Omental fat pad (tissue), 4 donors: ENCODE measurements around the gene SRBD1. TPM values are rescaled to one million over a fixed set of nuclear protein-coding genes. Genes with fewer than 3 reads are reported as not detected.

Experiments
- ATAC-seq: fragments of 150-250 bp; one replicate; pipeline ENCODE4 v1.9.1; 2016; ENCODE audit warnings: mild to moderate bottlenecking, moderate library complexity; ENCODE audit not compliant: low FRiP score
- DNase-seq: peaks from one replicate; pipeline ENCODE4 v3.0.0-alpha.2; 2019; ENCODE audit warnings: low spot score
- CTCF ChIP-seq, 3 donors: fragments of 450-650 bp; IDR thresholded peaks; one replicate each; pipeline ENCODE4 v1.5.1; 2016 to 2017; ENCODE audit warnings: antibody characterized with exemption in 3 of 3, mild to moderate bottlenecking in 3 of 3, moderate library complexity in 2 of 3
- total RNA-seq, 4 donors: library from RNA; depleted of rRNA; stranded (reverse); fragments of >200 nt; gene quantifications; one replicate each; pipeline ENCODE4 v1.1.0, GENCODE V29; 2016

SRBD1 gene
- total RNA-seq, 4 donors from 2014 or later: 10.3 to 36.4 (median 14.1) TPM

DNA sequence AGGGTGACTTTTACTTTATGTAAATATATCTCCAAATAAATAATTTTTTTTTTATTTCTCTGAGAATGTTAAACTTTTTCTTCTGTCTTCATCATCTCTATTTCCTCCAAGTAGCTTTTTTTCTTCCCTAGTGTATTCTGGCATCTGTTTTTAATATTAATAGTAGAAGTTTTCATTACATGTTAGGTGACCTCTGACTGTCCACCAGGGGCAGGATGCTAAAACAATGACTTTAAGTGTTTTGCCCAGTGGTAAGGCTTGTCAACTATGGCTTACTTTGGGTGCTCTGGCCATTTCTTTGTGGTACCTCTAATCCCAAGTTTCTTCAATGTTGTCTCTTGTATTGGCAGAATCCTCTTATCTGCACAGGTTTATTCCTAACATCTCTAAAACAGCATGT, 127.1 kb downstream of the SRBD1 start:
- ATAC-seq (no peak), DNase-seq (no peak)
- TF ChIP-seq CTCF (IDR thresholded peaks at IDR 0.05): no peak

DNA sequence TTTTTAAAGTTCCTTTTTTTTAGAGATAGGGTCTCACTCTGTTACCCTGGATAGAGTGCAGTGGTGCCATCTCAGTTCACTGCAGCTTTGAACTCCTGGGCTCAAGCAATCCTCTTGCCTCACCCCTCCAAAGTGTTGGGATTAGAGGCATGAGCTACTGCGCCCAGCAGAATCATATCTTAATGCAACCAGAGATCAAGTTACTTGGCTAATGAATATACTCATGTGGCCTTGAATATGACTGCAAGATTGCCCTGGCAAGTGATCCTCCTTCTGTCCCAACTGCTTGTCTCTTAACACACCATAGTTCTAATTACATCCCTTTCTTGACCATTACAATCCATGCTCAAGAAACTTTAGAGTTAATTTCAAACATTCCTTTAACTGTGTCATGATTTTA, 133.5 kb downstream of the SRBD1 start:
- no peak for TF ChIP-seq CTCF (IDR thresholded peaks at IDR 0.05)
- DNase-seq (no peak), ATAC-seq (no peak)

DNA sequence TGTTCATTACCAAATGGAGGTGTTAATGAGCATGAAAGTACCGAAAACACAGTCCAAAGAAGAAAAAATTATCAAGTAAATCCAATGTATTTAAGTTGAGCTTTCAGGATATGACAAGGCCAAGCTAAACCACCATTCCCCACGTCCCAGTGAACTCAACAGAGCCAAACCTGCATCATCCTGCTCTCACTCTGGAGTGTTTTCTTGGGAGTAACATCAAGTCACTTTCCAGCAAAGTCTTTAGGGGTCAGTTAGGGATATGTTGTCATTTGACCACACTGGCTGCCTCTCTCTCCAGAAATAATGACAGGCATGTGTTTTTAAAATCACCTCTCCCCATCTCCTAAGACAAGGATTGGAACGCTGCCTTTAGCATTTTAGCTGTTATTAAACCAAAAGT, 140.5 kb downstream of the SRBD1 start:
- no peak for TF ChIP-seq CTCF (IDR thresholded peaks at IDR 0.05)
- DNase-seq (no peak), ATAC-seq (no peak)

- ATAC-seq (peak; percentile 75), DNase-seq (no peak)
- no peak for TF ChIP-seq CTCF (IDR thresholded peaks at IDR 0.05)
Observed at GRCh38 chr2:45469314-45470099, 141.6 kb downstream of the SRBD1 start.

GRCh38 chr2:45468279-45468678, 142.8 kb downstream of the SRBD1 start:
- TF ChIP-seq CTCF (IDR thresholded peaks at IDR 0.05): no peak
- no peak for ATAC-seq
- no peak for DNase-seq

- DNase-seq: no peak
- no peak for TF ChIP-seq CTCF (IDR thresholded peaks at IDR 0.05)
- no peak for ATAC-seq
Observed at GRCh38 chr2:45466053-45466452, 145.0 kb downstream of the SRBD1 start.

GRCh38 chr2:45460825-45461224, 150.2 kb downstream of the SRBD1 start:
- ATAC-seq (no peak), DNase-seq (no peak)
- TF ChIP-seq CTCF (IDR thresholded peaks at IDR 0.05): no peak
